ENCODE data around the gene ST3GAL5.

DNA sequence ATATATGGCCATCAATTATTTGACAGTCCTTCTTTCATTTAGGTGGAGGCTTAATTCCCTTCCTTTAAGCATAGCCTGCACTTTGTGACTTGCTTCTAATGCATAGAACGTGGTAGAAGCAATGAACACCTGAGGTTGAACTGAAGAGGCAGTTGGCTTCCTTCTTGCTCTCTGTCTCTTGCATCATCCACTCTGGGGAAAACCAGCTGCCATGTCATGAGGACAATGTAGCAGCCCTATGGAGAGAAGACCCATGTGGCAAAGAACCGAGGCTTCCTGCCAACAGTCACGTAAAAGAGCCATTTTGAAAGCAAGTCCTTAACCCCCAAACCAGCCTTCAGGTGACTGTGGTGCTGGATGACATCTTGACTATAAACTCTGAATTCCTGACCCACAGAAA lies 88.2 kb downstream of the ST3GAL5 start:
- TF ChIP-seq FOXP2 (optimal IDR thresholded peaks at IDR 0.05; ENCODE audit: control extremely low read depth, extremely low read length, insufficient read depth) (no peak), POLR2AphosphoS5 (IDR thresholded peaks at IDR 0.05; ENCODE audit: borderline replicate concordance, low read depth, low read length) (no peak), EZH2 (IDR thresholded peaks at IDR 0.05) (no peak)

Measured in SK-N-MC (cell line).